ENCODE measurements around the gene PHAF1. TPM values are rescaled to one million over a fixed set of nuclear protein-coding genes. Genes with fewer than 3 reads are reported as not detected.

PHAF1 gene
- total and polyA plus RNA-seq, 2 of the 8 experiments (the other 6 are each of a cell fraction or from before 2014, with no cell fraction given), result 18.6 to 26.4 TPM

GRCh38 chr16:67117716-67118115 is 8.0 kb downstream of the PHAF1 start:
- FAIRE-seq (no peak), DNase-seq (ENCODE audit: low read depth in 1 of 2, low spot score in 2 of 2) (no peak)
- no peak overlapping the region for H3K18ac ChIP-seq (ENCODE audit: extremely low read depth, low read length)
- no peak overlapping the region for H2BK120ac ChIP-seq (replicated peaks; ENCODE audit: low read depth, low read length)
- H4K20me1 ChIP-seq (replicated peaks in 1 of 2; ENCODE audit: control insufficient read depth in 1 of 2, insufficient read depth in 2 of 2, low read length in 2 of 2), result peaks cover 3 to 10% of the 10 kb centered on the region in 2 experiments
- H3K27ac ChIP-seq (ENCODE audit: low read depth, low read length), result no peak overlapping the region
- no peaks in the 10 kb centered on the region for H3K27me3 ChIP-seq (replicated peaks in 1 of 4; ENCODE audit: control insufficient read depth in 3 of 4, extremely low read depth in 1 of 4, insufficient read depth in 3 of 4, low read length in 3 of 4)
- H3K4me3 ChIP-seq (ENCODE audit: extremely low read depth in 1 of 4, insufficient read depth in 2 of 4, low read depth in 3 of 4, low read length in 4 of 4), result no peak overlapping the region
- WGBS, 2 experiments (ENCODE audit: extremely low coverage in 1 of 2, insufficient coverage in 1 of 2, insufficient read length in 1 of 2, insufficient replicate concordance in 2 of 2, low coverage in 1 of 2, low lambda C conversion rate in 2 of 2, missing lambda C conversion rate in 1 of 2), result 97% methylated on average over 6 of the region's 9 CpGs; no CpG with 5 or more reads in 1 of the 2 experiments
- H3K14ac ChIP-seq (ENCODE audit: insufficient read length), result no peak overlapping the region
- no peak overlapping the region for H3K56ac ChIP-seq (replicated peaks; ENCODE audit: insufficient read length, low read depth, low read length)
- no peak overlapping the region for H2BK20ac ChIP-seq (ENCODE audit: low read length)
- no peak overlapping the region for H3K23ac ChIP-seq (ENCODE audit: insufficient read length)
- H2AK5ac ChIP-seq (ENCODE audit: low read depth, low read length), result no peak overlapping the region
- no peak overlapping the region for H2BK15ac ChIP-seq (ENCODE audit: low read length)
- no peak overlapping the region for H2BK12ac ChIP-seq (ENCODE audit: low read depth, low read length)
- H2AFZ ChIP-seq (ENCODE audit: low read length), result no peak overlapping the region
- H3K79me1 ChIP-seq (ENCODE audit: low read depth, low read length), result peaks cover 11% of the 10 kb centered on the region; the same call in 1 of the 2 replicates
- H3K23me2 ChIP-seq (ENCODE audit: low read depth, low read length), result no peaks in the 10 kb centered on the region
- no peak overlapping the region for H3K9ac ChIP-seq (replicated peaks in 1 of 4; ENCODE audit: extremely low read depth in 1 of 4, low read depth in 3 of 4, low read length in 3 of 4)
- H2BK5ac ChIP-seq (ENCODE audit: low read depth, low read length), result no peak overlapping the region
- H4K91ac ChIP-seq (replicated peaks; ENCODE audit: insufficient read length, low read length), result no peak overlapping the region
- POLR2A ChIA-PET (ENCODE audit: partially characterized antibody), result no interaction called here
- CTCF ChIA-PET (ENCODE audit: partially characterized antibody), result interaction anchor here (1.1 kb wide), 1 partner anchor 14 kb away, joined by 4 read pairs; no protein-coding TSS in a partner anchor
- no peak overlapping the region for H4K5ac ChIP-seq (ENCODE audit: insufficient read length, low read depth, low read length)
- H3K9me3 ChIP-seq (ENCODE audit: insufficient read depth in 2 of 2, low read depth in 1 of 2, low read length in 1 of 2), result no peaks in the 10 kb centered on the region
- H3K4me2 ChIP-seq (ENCODE audit: insufficient read depth in 1 of 2, low read depth in 2 of 2, low read length in 2 of 2), result no peak overlapping the region
- no peak overlapping the region for H3K4ac ChIP-seq (replicated peaks; ENCODE audit: insufficient read length, low read depth, low read length)
- peaks cover 0 to 14% (median 6%) of the 10 kb centered on the region in 4 experiments; a peak in 5 of 8 replicates for H3K36me3 ChIP-seq (ENCODE audit: control insufficient read depth in 2 of 4, insufficient read depth in 4 of 4, low read length in 3 of 4)
- peaks cover 4 to 34% of the 10 kb centered on the region in 2 experiments; a peak in 3 of 4 replicates for H3K79me2 ChIP-seq (ENCODE audit: control insufficient read depth in 1 of 2, insufficient read depth in 2 of 2, low read length in 2 of 2)
- H4K8ac ChIP-seq (ENCODE audit: extremely low read depth, insufficient read depth, low read length), result no peak overlapping the region
- 0 out of 7 replicates have a peak, but pooled peaks cover 0 to 2% (median 0%) of the 10 kb centered on the region in 4 experiments for H3K4me1 ChIP-seq (replicated peaks in 1 of 4; ENCODE audit: control insufficient read depth in 3 of 4, insufficient read depth in 4 of 4, low read length in 3 of 4)
- TF ChIP-seq HDAC2 (IDR thresholded peaks at IDR 0.05; ENCODE audit: borderline replicate concordance in 1 of 2, low read depth in 2 of 2, low read length in 2 of 2), result no peak
- no peak for TF ChIP-seq SUZ12 (IDR thresholded peaks at IDR 0.05; ENCODE audit: low read length)
- TF ChIP-seq CHD2 (IDR thresholded peaks at IDR 0.05; ENCODE audit: low read length), result no peak
- no peak for TF ChIP-seq ASH2L (IDR thresholded peaks at IDR 0.05; ENCODE audit: low read length)
- TF ChIP-seq SP1 (IDR thresholded peaks at IDR 0.05; ENCODE audit: low read depth, low read length), result no peak
- no peak for TF ChIP-seq E2F6 (IDR thresholded peaks at IDR 0.05)
- TF ChIP-seq TCF12 (IDR thresholded peaks at IDR 0.05; ENCODE audit: low read depth, low read length), result no peak
- no peak for TF ChIP-seq USF2 (IDR thresholded peaks at IDR 0.05; ENCODE audit: low read length)
- TF ChIP-seq KDM5A (IDR thresholded peaks at IDR 0.05; ENCODE audit: low read length), result no peak
- no peak for TF ChIP-seq CBX8 (IDR thresholded peaks at IDR 0.05; ENCODE audit: borderline replicate concordance, low read depth, low read length)
- TF ChIP-seq CBX5 (IDR thresholded peaks at IDR 0.05; ENCODE audit: low read depth, low read length), result no peak
- TF ChIP-seq TBP (IDR thresholded peaks at IDR 0.05; ENCODE audit: low read depth, low read length), result no peak
- no peak for TF ChIP-seq RFX5 (IDR thresholded peaks at IDR 0.05; ENCODE audit: borderline replicate concordance, low read depth, low read length)

Measured in H1 (cell line).